BLaER1 (cell line): ENCODE data around the gene OLFML2A.

Experiments
- H3K27ac ChIP-seq: shearing (Covaris generic); formaldehyde crosslinking; 2 replicates; pipeline ENCODE4 v1.8.1; 2022
- H3K27me3 ChIP-seq: shearing (Covaris generic); formaldehyde crosslinking; 2 replicates; pipeline ENCODE4 v1.8.1; 2022
- H3K36me3 ChIP-seq: shearing (Covaris generic); formaldehyde crosslinking; 2 replicates; pipeline ENCODE4 v1.8.1; 2022
- H3K4me1 ChIP-seq: shearing (Covaris generic); formaldehyde crosslinking; 2 replicates; pipeline ENCODE4 v1.8.1; 2022
- H3K4me2 ChIP-seq: shearing (Covaris generic); formaldehyde crosslinking; 2 replicates; pipeline ENCODE4 v1.8.1; 2022
- H3K4me3 ChIP-seq: shearing (Covaris generic); formaldehyde crosslinking; 2 replicates; pipeline ENCODE4 v1.8.1; 2022
- H3K9ac ChIP-seq: shearing (Covaris generic); formaldehyde crosslinking; 2 replicates; pipeline ENCODE4 v1.8.1; 2022
- H3K9me3 ChIP-seq: shearing (Covaris generic); formaldehyde crosslinking; 2 replicates; pipeline ENCODE4 v1.8.1; 2022
- H4K20me1 ChIP-seq: shearing (Covaris generic); formaldehyde crosslinking; 2 replicates; pipeline ENCODE4 v1.8.1; 2022
- Cebpa-rat ChIP-seq: shearing (Covaris generic); IDR thresholded peaks from 2 replicates; pipeline ENCODE4 v1.8.1; 2022

Gene OLFML2A

DNA sequence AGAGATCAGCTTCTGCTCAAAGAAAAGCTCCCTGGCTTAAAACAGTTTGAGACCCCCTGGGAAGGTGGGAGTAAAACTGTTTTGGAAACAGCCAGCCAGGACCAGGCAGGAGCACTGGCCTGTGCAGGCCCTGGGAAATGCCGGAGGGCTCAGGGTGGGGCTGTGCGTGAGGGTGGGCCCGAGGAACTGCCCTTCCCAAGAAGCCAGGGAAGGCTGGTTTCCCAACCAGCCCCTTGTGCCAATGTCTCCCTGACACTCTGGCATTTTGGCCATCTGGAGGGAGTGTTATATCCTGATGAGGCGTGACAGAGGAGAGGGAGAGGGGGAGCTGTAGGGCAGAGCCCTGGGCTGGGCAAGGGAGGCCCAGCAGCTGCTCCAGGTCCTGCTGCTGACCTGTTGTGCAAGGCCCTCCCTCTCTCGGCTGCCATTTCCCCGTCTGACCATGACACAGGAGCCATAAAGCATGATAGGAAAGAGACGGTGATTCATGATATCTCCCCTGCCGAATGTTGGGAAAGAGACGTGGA, 16.1 kb downstream of the OLFML2A start:
- H4K20me1 ChIP-seq, result no peaks in the 10 kb centered on the region
- H3K9me3 ChIP-seq, result no peaks in the 10 kb centered on the region
- no peak overlapping the region for H3K9ac ChIP-seq
- H3K4me1 ChIP-seq, result peaks cover 58% of the 10 kb centered on the region
- H3K36me3 ChIP-seq, result no peaks in the 10 kb centered on the region
- no peak overlapping the region for H3K4me2 ChIP-seq
- no peak overlapping the region for H3K4me3 ChIP-seq
- no peak overlapping the region for H3K27ac ChIP-seq
- no peak for TF ChIP-seq Cebpa-rat
- no peaks in the 10 kb centered on the region for H3K27me3 ChIP-seq

DNA sequence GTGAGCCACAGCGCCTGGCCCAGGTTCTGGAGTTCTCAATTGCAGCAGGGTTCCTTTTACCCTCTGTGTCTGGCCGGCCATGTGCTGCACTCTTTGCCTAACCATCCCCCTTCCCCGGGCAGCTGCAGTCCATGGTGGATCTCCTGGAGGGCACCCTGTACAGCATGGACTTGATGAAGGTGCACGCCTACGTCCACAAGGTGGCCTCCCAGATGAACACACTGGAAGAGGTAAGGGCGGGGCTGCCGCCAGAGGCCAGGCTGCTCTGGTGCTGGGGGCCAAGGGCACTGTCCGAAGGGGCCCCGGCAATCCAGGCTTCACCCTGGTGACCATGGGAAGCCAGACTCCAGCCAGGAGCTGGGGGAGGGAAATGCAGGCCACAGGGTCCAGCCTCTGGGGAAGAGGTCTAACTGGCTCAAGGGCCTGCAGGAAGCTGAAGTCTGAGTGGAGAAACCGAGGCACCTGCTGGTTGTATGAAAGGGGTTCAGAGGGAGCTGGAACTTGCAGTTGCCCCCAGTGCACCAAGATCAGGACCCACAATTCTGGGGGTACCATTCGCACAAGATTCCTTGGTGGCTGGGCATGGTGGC, 18.1 kb downstream of the OLFML2A start:
- H3K36me3 ChIP-seq, result no peaks in the 10 kb centered on the region
- H3K27ac ChIP-seq, result no peak overlapping the region
- H3K4me1 ChIP-seq, result peaks cover 71% of the 10 kb centered on the region
- no peaks in the 10 kb centered on the region for H3K27me3 ChIP-seq
- H3K4me3 ChIP-seq, result no peak overlapping the region
- H4K20me1 ChIP-seq, result no peaks in the 10 kb centered on the region
- TF ChIP-seq Cebpa-rat, result no peak
- H3K4me2 ChIP-seq, result peak overlapping the region; percentile 91
- H3K9me3 ChIP-seq, result no peaks in the 10 kb centered on the region
- no peak overlapping the region for H3K9ac ChIP-seq

DNA sequence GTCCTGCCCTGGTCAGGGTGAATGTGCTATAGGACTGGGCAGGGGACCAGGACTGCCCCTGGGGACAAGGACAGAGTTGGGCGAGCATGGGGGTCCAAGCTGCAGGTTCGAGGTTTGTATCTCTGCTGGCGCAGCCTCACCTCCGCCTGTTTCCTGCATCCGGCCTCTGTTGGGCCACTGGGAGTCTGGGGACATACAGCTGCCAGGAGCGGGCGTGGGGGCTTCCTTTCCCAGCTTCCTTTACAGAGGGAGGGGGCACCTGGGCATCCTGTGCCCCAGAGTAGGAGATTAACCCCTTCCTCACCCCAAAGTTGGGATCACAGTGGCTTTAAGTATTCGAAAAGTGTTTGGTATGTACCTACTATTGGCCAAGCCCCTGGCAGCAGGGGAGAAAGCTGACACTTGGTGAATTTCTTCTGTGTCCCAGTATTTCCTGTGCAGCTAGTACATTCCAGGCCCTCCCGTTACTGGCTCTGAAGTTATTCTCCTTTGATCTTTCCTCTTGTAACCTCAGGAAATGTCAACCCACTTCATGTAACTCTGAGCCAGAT, 19.0 kb downstream of the OLFML2A start:
- Histone ChIP-seq H3K36me3 (no peaks in the 10 kb centered on the region), H3K9ac (peak overlapping the region; percentile 59; the same call in 1 of the 2 replicates), H3K4me2 (peak overlapping the region; percentile 91), H3K4me3 (peak overlapping the region; percentile 49; the same call in 1 of the 2 replicates), H4K20me1 (no peaks in the 10 kb centered on the region), H3K27ac (peak overlapping the region; percentile 67), H3K4me1 (peaks cover 80% of the 10 kb centered on the region), H3K27me3 (no peaks in the 10 kb centered on the region), H3K9me3 (no peaks in the 10 kb centered on the region)
- TF ChIP-seq Cebpa-rat, result no peak

DNA sequence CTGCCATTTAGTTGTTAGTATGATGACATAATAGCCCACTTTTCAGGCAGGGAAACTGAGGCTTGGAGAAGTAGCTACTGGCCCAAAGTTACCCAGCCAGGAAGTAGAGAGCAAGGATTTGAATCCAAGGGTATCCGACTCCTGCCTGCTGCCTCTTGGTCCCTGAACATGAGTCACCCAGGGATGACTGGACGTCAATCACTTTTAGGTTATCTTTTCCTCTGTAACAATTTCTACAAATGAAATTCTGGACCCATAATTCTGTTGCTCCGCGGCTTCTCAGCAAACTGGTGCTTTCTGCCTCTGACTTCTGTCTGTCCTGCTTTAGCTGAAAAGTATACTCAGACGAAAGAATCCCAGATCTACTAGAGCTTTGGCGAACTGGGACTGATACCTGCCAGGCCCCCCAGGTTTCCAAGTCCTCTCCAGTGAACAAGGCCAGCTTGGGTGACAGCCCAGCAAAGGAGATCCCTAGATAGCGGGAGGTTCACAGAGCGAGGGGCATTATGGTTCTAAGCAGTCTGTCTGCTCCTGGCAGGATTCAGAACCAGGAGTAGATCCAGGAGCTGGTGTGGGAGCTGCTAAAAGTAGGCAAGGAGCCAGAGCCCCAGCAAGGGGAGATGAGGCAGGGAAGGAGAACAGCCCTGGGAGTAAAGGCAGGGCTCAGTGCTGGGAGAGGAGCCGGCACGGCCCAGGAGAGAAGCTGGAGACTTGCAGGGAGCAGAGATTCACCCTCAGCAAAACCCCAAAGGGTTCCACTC, 20.6 kb downstream of the OLFML2A start:
- Histone ChIP-seq H3K9me3 (no peaks in the 10 kb centered on the region), H3K9ac (no peak overlapping the region), H3K4me2 (peak overlapping the region; percentile 26), H3K4me3 (no peak overlapping the region), H4K20me1 (no peaks in the 10 kb centered on the region), H3K27me3 (no peaks in the 10 kb centered on the region), H3K36me3 (no peaks in the 10 kb centered on the region), H3K4me1 (peaks cover 84% of the 10 kb centered on the region), H3K27ac (peak overlapping the region; percentile 67; the same call in 1 of the 2 replicates)
- no peak for TF ChIP-seq Cebpa-rat

DNA sequence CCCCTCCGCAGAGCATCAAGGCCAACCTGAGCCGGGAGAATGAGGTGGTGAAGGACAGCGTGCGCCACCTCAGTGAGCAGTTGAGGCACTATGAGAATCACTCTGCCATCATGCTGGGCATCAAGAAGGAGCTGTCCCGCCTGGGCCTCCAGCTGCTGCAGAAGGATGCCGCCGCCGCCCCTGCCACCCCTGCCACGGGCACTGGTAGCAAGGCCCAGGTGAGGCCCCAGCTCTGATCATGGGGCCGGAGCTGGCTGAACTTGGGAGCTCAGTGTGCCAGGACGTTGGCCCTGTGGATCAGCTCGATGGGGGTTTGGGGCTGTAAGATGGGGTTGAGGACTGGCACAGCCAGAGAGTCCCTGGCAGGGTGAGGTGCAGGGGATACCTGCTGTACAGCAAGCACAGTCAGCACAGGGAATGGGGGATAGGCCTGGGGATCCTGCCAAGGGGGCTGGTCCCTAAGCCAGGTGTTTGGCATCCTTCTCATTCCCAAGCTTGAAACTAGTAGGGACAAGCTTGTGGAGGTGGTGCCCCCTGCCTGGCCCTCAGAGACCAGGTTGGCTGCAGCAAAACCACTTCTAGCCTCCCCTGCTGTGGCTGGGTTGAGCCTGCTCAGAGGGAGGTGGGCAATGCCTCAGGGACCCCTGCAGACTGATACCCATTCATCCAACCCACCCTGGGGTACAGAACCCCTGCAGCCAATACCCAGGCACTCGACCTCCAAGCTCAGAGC, 22.5 kb downstream of the OLFML2A start:
- no peaks in the 10 kb centered on the region for H3K36me3 ChIP-seq
- no peaks in the 10 kb centered on the region for H4K20me1 ChIP-seq
- H3K4me1 ChIP-seq, result peaks cover 84% of the 10 kb centered on the region
- H3K27ac ChIP-seq, result no peak overlapping the region; the same call in 1 of the 2 replicates
- H3K4me3 ChIP-seq, result no peak overlapping the region
- no peak for TF ChIP-seq Cebpa-rat
- H3K9me3 ChIP-seq, result no peaks in the 10 kb centered on the region
- no peak overlapping the region for H3K4me2 ChIP-seq
- no peaks in the 10 kb centered on the region for H3K27me3 ChIP-seq
- H3K9ac ChIP-seq, result no peak overlapping the region

DNA sequence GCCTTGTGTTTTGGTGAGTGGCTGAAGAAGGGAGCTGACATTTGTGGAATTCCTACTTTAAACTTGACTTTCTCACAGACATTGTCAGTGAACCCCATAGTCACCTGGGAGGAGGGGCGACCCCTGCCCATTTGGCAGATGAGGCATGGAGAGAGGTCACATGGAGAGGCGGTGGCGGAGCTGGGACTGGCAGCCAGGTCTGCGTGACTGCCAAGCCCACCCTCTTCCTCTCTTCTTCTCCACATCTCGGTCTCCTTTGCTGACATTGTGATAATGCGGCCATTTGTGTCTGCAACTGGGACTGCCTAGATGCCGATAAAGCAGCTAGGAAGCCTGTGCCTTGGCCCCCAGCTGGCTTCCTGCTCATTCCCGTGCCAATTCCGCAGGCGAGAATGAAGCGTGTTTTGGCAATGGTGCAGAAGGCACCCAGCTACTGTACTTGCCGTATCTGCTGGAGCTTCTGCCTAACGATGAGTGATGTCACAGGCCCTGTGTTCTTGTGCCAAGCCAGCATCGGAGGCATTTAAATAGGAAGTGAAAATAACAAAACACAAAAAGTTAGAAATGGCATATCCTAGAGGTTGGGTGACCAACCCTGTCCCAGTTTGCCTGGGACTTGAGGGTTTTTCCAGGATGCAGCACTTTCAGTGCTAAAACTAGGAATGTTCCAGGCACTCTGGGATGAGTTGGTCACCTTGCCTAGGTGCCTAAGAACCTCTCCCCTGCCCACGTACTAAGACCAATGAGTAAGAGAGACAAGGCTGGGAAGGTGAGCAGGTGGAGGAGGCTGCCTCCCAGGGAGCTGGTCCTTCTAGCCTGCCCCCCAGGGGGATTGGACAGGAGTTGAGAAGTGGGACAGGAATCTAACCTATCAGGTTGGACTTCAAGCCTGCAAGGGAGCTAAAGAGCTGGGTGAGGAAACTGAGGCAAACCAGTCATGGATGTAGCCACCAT, 23.6 kb downstream of the OLFML2A start:
- H3K36me3 ChIP-seq, result no peaks in the 10 kb centered on the region
- no peaks in the 10 kb centered on the region for H3K27me3 ChIP-seq
- H4K20me1 ChIP-seq, result no peaks in the 10 kb centered on the region
- no peak overlapping the region for H3K27ac ChIP-seq
- H3K9me3 ChIP-seq, result no peaks in the 10 kb centered on the region
- H3K9ac ChIP-seq, result no peak overlapping the region
- TF ChIP-seq Cebpa-rat, result no peak
- H3K4me3 ChIP-seq, result no peak overlapping the region
- peaks cover 73% of the 10 kb centered on the region for H3K4me1 ChIP-seq
- peak overlapping the region; percentile 0; the same call in 1 of the 2 replicates for H3K4me2 ChIP-seq

DNA sequence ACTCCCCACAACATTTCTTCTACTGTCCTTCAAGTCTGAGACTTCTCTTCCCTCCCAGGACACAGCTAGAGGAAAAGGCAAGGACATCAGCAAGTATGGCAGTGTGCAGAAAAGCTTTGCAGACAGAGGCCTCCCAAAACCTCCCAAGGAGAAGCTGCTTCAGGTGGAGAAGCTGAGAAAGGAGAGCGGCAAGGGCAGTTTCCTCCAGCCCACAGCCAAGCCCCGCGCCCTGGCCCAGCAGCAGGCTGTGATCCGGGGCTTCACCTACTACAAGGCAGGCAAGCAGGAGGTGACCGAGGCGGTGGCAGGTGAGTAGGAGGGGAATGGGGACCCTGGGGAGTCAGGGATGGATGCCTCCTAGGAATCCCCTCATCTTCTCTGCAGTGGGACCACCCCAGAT, 24.4 kb downstream of the OLFML2A start:
- no peaks in the 10 kb centered on the region for H3K27me3 ChIP-seq
- no peaks in the 10 kb centered on the region for H4K20me1 ChIP-seq
- H3K27ac ChIP-seq, result no peak overlapping the region
- H3K4me3 ChIP-seq, result no peak overlapping the region
- no peak for TF ChIP-seq Cebpa-rat
- H3K9me3 ChIP-seq, result no peaks in the 10 kb centered on the region
- no peaks in the 10 kb centered on the region for H3K36me3 ChIP-seq
- peaks cover 65% of the 10 kb centered on the region for H3K4me1 ChIP-seq
- no peak overlapping the region for H3K4me2 ChIP-seq
- H3K9ac ChIP-seq, result no peak overlapping the region

DNA sequence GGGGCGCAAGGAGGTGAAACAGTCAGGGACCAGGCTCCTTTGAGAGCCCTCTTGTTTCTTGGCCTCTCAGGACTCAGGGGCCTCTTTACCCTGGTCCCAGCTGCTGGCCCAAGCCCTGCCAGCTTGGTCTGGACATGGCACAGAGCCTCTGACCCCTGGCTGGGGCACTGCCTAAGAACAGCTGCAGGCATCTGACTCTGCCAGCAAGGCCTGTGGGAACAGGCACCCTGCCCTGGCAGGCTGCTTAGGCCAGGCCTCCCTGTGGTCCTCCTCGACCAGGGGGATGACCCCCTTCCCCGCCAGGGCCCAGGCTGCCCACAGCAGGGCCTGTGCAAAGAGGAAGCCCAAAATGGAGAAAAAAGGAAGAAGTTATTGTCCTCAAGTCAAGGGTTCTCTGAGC, 25.5 kb downstream of the OLFML2A start:
- no peak for TF ChIP-seq Cebpa-rat
- peaks cover 55% of the 10 kb centered on the region for H3K4me1 ChIP-seq
- no peaks in the 10 kb centered on the region for H3K27me3 ChIP-seq
- H3K27ac ChIP-seq, result 0 out of 2 replicates have a peak overlapping the region, but pooled peaks have one; percentile 3
- no peak overlapping the region for H3K9ac ChIP-seq
- no peak overlapping the region for H3K4me3 ChIP-seq
- no peaks in the 10 kb centered on the region for H4K20me1 ChIP-seq
- peak overlapping the region; percentile 49 for H3K4me2 ChIP-seq
- no peaks in the 10 kb centered on the region for H3K36me3 ChIP-seq
- no peaks in the 10 kb centered on the region for H3K9me3 ChIP-seq

DNA sequence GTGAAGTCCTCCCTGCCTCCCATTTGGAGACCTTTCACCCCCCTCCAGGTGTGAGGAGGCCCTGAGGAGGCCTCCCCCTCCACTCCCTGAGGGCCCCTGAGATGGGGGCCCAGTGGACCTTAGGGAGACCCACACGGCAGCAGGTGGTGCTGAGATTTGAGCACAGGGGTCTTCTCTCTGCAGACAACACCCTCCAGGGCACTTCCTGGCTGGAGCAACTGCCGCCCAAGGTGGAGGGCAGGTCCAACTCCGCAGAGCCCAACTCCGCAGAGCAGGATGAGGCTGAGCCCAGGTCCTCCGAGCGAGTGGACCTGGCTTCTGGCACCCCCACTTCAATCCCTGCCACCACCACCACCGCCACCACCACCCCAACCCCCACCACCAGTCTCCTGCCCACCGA, 27.0 kb downstream of the OLFML2A start:
- Histone ChIP-seq H3K27ac (no peak overlapping the region), H3K36me3 (no peaks in the 10 kb centered on the region), H3K9ac (no peak overlapping the region), H3K4me3 (no peak overlapping the region), H4K20me1 (no peaks in the 10 kb centered on the region), H3K4me1 (peaks cover 40% of the 10 kb centered on the region), H3K27me3 (no peaks in the 10 kb centered on the region), H3K4me2 (no peak overlapping the region), H3K9me3 (no peaks in the 10 kb centered on the region)
- TF ChIP-seq Cebpa-rat, result no peak
